Thymus (tissue), 14 donors: Measurements from ENCODE around the gene ST6GAL2. TPM values are rescaled to one million over a fixed set of nuclear protein-coding genes. Genes with fewer than 3 reads are reported as not detected.

Experiments used
- DNase-seq, 9 donors: peaks; one replicate each; pipeline ENCODE4 v3.0.0-alpha.2; 2013; ENCODE audit warnings: low spot score in 9 of 9, low read depth in 6 of 9, missing footprints in 1 of 9
- H3K27ac ChIP-seq, 2 donors: one replicate each; pipeline ENCODE4 v1.5.1; 2013; ENCODE audit warnings: control low read depth in 1 of 2, low read depth in 1 of 2, low read length in 1 of 2, mild to moderate bottlenecking in 1 of 2, moderate library complexity in 1 of 2
- H3K27me3 ChIP-seq, 2 donors: one replicate each; pipeline ENCODE4 v1.5.1; 2013; ENCODE audit warnings: low read length in 1 of 2; ENCODE audit not compliant: control insufficient read depth in 2 of 2, insufficient read depth in 1 of 2
- H3K36me3 ChIP-seq, 2 donors: one replicate each; pipeline ENCODE4 v1.5.1; 2013; ENCODE audit warnings: low read length in 1 of 2, mild to moderate bottlenecking in 1 of 2, moderate library complexity in 1 of 2; ENCODE audit not compliant: control insufficient read depth in 2 of 2, insufficient read depth in 2 of 2
- H3K4me1 ChIP-seq, 2 donors: one replicate each; pipeline ENCODE4 v1.5.1; 2013; ENCODE audit warnings: low read length in 2 of 2; ENCODE audit not compliant: control insufficient read depth in 2 of 2, insufficient read depth in 2 of 2
- H3K4me3 ChIP-seq, 2 donors: one replicate each; pipeline ENCODE4 v1.5.1; 2013; ENCODE audit warnings: low read length in 2 of 2, control low read depth in 1 of 2, mild to moderate bottlenecking in 1 of 2
- H3K9me3 ChIP-seq, 2 donors: one replicate each; pipeline ENCODE4 v1.5.1; 2013; ENCODE audit warnings: low read length in 1 of 2, mild to moderate bottlenecking in 1 of 2; ENCODE audit not compliant: control insufficient read depth in 2 of 2, insufficient read depth in 1 of 2
- WGBS: extraction: QIAGEN DNeasy Blood & Tissue Kit; methylation state at CpG from one replicate; pipeline ENCODE4 v1.1.7; 2013; 5-methylcytosine and 5-hydroxymethylcytosine counted together
- long read RNA-seq, 10 donors: transcript quantifications; one replicate each; lab custom pipeline, GENCODE V29; 2026
- polyA plus RNA-seq: library from polyadenylated mRNA; stranded (reverse); fragments of 200-250 nt; gene quantifications from one replicate; pipeline ENCODE4 v1.2.3, GENCODE V29; 2013
- total RNA-seq: library from RNA; stranded (reverse); fragments of 120-200 nt; gene quantifications from one replicate; pipeline ENCODE4 v1.2.4, GENCODE V29; 2013
- donor health status: healthy.

The ST6GAL2 gene
- 0.94 TPM for total RNA-seq
- 0.57 TPM for polyA plus RNA-seq
- long read RNA-seq, donor 1: 0 reads
- long read RNA-seq, donor 2: 0 reads
- long read RNA-seq, donor 3: 0 reads
- long read RNA-seq, donor 4: 0 reads
- long read RNA-seq, donor 5: 0 reads
- long read RNA-seq, donor 6: 0 reads
- long read RNA-seq, donor 7: 0 reads
- long read RNA-seq, donor 8: 0 reads
- long read RNA-seq, donor 9: 0 reads
- long read RNA-seq, donor 10, full-length matches to known transcripts: 1 of 1 reads
- long read RNA-seq, donor 10, partial matches to known transcripts: 0 of 1 reads
- long read RNA-seq, donor 10, other reads (novel, unspliced or antisense): 0 of 1 reads

GRCh38 chr2:106885971-106886915, at the start of gene ST6GAL2:
TSS of gene ST6GAL2 (minus strand) at chr2:106886167. CDS start at chr2:106843977, 42,190 bp downstream.
- H3K27ac ChIP-seq: no peak within 1 kb of the TSS
- DNase-seq: no peak
- WGBS: 2% methylated on average over 118 of the region's 118 CpGs

GRCh38 chr2:106932644-106933043, 46.7 kb upstream of the ST6GAL2 start:
- Histone ChIP-seq H3K9me3 (no peaks in the 10 kb centered on the region), H3K27ac (no peak overlapping the region), H3K36me3 (no peaks in the 10 kb centered on the region), H3K27me3 (no peaks in the 10 kb centered on the region), H3K4me3 (no peak overlapping the region), H3K4me1 (no peaks in the 10 kb centered on the region)
- DNase-seq: no peak
- WGBS: 85% methylated on average over 3 of the region's 3 CpGs

More at GRCh38 chr2:106885971-106886915, at the start of gene ST6GAL2:
- Histone ChIP-seq H3K27me3 (peaks cover 33 to 48% of the 10 kb centered on the region in 2 donors), H3K36me3 (no peaks in the 10 kb centered on the region), H3K4me1 (no peaks in the 10 kb centered on the region), H3K4me3 (peak within 1 kb of the TSS; percentile 9 to 22), H3K9me3 (no peaks in the 10 kb centered on the region)

GRCh38 chr2:106931717-106932335, 45.9 kb upstream of the ST6GAL2 start:
- no peaks in the 10 kb centered on the region for H3K9me3 ChIP-seq
- H3K4me1 ChIP-seq: no peaks in the 10 kb centered on the region
- H3K4me3 ChIP-seq: no peak overlapping the region
- no peaks in the 10 kb centered on the region for H3K36me3 ChIP-seq
- WGBS: 96% methylated on average over 5 of the region's 5 CpGs
- no peak for DNase-seq
- H3K27ac ChIP-seq: no peak overlapping the region
- no peaks in the 10 kb centered on the region for H3K27me3 ChIP-seq

GRCh38 chr2:106921451-106921850, 35.5 kb upstream of the ST6GAL2 start:
- H3K36me3 ChIP-seq: no peaks in the 10 kb centered on the region
- no peak overlapping the region for H3K27ac ChIP-seq
- DNase-seq: no peak
- 98% methylated on average over 1 of the region's 1 CpG for WGBS
- H3K9me3 ChIP-seq: no peaks in the 10 kb centered on the region
- H3K4me3 ChIP-seq: no peak overlapping the region
- no peaks in the 10 kb centered on the region for H3K27me3 ChIP-seq
- no peaks in the 10 kb centered on the region for H3K4me1 ChIP-seq

GRCh38 chr2:106919012-106919411, 33.0 kb upstream of the ST6GAL2 start:
- Histone ChIP-seq H3K4me3 (no peak overlapping the region), H3K36me3 (no peaks in the 10 kb centered on the region), H3K27ac (no peak overlapping the region), H3K27me3 (no peaks in the 10 kb centered on the region), H3K9me3 (no peaks in the 10 kb centered on the region), H3K4me1 (no peaks in the 10 kb centered on the region)
- DNase-seq: no peak
- WGBS: 81% methylated on average over 1 of the region's 1 CpG

GRCh38 chr2:106904242-106904641, 18.3 kb upstream of the ST6GAL2 start:
- Histone ChIP-seq H3K36me3 (no peaks in the 10 kb centered on the region), H3K9me3 (no peaks in the 10 kb centered on the region), H3K4me3 (no peak overlapping the region), H3K4me1 (no peaks in the 10 kb centered on the region), H3K27me3 (no peaks in the 10 kb centered on the region), H3K27ac (no peak overlapping the region)
- WGBS: 90% methylated on average over 2 of the region's 2 CpGs
- no peak for DNase-seq

GRCh38 chr2:106899786-106900530, 14.0 kb upstream of the ST6GAL2 start:
- DNase-seq: no peak
- Histone ChIP-seq H3K9me3 (no peaks in the 10 kb centered on the region), H3K4me3 (no peak overlapping the region), H3K4me1 (no peaks in the 10 kb centered on the region), H3K27ac (no peak overlapping the region), H3K36me3 (no peaks in the 10 kb centered on the region), H3K27me3 (no peaks in the 10 kb centered on the region)
- 56% methylated on average over 7 of the region's 7 CpGs for WGBS

GRCh38 chr2:106894545-106894944, 8.6 kb upstream of the ST6GAL2 start:
- no peak overlapping the region for H3K4me3 ChIP-seq
- WGBS: 93% methylated on average over 7 of the region's 7 CpGs
- no peak for DNase-seq
- H3K36me3 ChIP-seq: no peaks in the 10 kb centered on the region
- H3K9me3 ChIP-seq: no peaks in the 10 kb centered on the region
- peaks cover 0 to 5% of the 10 kb centered on the region in 2 donors for H3K27me3 ChIP-seq
- H3K27ac ChIP-seq: no peak overlapping the region
- no peaks in the 10 kb centered on the region for H3K4me1 ChIP-seq
